GM19324 (cell line): ENCODE data around the gene SMURF2.

Experiments
- ATAC-seq: cut with Tn5 transposase; IDR thresholded peaks from one replicate; pipeline ENCODE4 v1.9.1; 2021; ENCODE audit warnings: mild to moderate bottlenecking, moderate library complexity; ENCODE audit not compliant: unreplicated experiment, low FRiP score

The SMURF2 gene

DNA sequence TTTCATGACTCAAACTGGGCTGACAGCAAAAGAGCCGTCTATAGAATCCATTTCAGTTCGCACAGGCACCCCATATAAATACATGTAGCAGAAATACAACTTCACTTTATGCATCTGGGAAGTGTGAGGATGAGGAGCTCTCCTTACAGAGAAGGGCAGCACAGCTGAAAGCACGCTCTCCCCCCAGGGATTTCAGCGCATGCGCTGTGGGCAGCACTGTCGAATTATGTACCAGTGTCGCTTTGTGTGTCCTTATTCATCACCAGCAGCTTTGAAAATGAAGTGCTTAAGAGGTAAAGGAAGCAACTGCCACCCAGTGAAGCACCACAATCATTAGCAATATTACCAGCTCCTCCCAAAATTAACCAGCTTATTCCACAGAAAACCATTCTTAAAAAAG is 115.4 kb downstream of the SMURF2 start:
- no peak for ATAC-seq

GRCh38 chr17:64544742-64545141 is 117.4 kb downstream of the SMURF2 start:
- ATAC-seq = no peak

- ATAC-seq = no peak
These were observed 121.9 kb downstream of the SMURF2 start for GRCh38 chr17:64540118-64540776.

GRCh38 chr17:64538508-64539130 is 123.5 kb downstream of the SMURF2 start:
- no peak for ATAC-seq

GRCh38 chr17:64537488-64537887 is 124.6 kb downstream of the SMURF2 start:
- ATAC-seq = no peak

DNA sequence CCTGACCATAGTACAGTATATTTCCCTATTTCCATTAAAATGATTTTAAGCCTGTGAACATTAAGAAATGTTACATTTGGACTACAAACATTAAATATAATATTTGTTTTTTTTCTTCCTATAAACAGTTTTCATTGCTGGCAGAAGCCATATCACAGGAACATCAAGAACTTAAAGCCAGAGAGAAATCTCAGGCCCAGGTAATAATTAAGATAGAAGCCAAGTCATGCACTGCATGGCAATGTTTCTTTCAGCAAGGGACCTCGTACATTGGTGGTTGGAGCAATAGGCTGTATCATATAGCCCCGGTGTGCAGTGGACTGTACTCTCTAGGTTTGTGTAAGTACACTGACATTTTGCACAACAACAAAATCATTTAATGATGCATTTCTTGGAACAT is 125.2 kb downstream of the SMURF2 start:
- no peak for ATAC-seq

GRCh38 chr17:64535357-64535756 is 126.8 kb downstream of the SMURF2 start:
- ATAC-seq = no peak

DNA sequence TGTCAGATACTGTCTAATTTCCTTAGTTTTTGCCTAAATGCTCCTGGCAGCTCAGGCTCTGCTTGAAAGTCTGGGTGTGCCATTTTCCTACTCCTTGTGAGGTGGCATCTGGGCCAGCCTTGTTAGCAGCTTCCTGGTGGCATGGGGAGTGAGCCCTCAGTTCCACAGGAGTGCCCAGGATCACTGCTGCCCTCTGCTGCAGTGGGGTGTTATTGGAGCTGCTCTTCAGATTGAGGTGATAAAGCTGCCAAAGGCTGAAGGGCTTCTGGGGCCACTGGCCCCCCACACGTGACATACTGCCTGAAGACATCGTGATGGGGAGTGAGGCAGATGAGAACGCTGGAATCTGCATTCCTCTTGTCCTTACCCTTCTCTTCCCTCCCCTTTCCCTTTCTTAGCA is 127.9 kb downstream of the SMURF2 start:
- no peak for ATAC-seq

- ATAC-seq = no peak
These were observed 128.3 kb downstream of the SMURF2 start for GRCh38 chr17:64533784-64534183.

DNA sequence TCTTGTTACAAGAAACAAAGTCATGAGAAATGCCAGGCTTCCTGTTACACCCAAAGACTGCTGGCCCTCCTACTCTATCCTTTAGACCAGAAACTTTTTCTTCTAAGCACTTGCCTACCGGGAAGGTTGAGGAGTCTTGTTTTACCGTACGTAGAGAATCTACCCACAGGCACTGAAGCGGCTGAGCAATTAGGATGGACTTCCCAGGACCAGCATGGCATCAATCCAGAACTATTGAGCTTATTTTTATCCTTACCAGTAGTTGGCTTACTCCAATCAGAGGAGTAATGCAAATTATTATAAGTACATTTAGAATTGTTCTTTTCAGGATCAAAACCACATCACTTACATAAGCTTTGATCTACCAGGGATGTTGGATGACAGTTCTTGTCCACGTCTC is 129.7 kb downstream of the SMURF2 start:
- ATAC-seq = no peak

- ATAC-seq = no peak
These were observed 130.1 kb downstream of the SMURF2 start for GRCh38 chr17:64531955-64532371.

- no peak for ATAC-seq
These were observed 132.9 kb downstream of the SMURF2 start for GRCh38 chr17:64529221-64529620.

GRCh38 chr17:64527914-64528313 is 134.2 kb downstream of the SMURF2 start:
- no peak for ATAC-seq

GRCh38 chr17:64520359-64520758 is 141.7 kb downstream of the SMURF2 start:
- no peak for ATAC-seq

GRCh38 chr17:64519601-64520000 is 142.5 kb downstream of the SMURF2 start:
- no peak for ATAC-seq

GRCh38 chr17:64515829-64516228 is 146.3 kb downstream of the SMURF2 start:
- no peak for ATAC-seq

DNA sequence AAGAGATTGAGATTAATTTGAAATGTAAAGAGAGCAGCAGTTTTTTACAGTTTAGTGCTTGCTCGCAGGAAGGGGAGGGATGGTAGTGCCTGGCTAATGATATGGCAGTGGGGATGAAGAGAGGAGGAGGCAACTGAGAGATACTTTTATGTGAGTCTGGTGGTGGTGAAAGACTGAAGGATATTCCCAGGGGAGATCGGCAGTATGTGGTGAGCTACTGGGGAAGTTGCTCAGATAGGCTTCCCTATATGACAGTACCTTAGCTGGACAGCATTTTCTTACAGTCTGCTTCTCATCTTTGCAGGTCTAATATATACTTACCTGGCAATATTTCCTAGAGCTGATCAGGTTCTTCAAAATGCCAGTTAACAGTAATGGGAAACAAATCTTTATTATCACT is 146.7 kb downstream of the SMURF2 start:
- ATAC-seq = no peak

GRCh38 chr17:64509179-64509578 is 152.9 kb downstream of the SMURF2 start:
- ATAC-seq = no peak

DNA sequence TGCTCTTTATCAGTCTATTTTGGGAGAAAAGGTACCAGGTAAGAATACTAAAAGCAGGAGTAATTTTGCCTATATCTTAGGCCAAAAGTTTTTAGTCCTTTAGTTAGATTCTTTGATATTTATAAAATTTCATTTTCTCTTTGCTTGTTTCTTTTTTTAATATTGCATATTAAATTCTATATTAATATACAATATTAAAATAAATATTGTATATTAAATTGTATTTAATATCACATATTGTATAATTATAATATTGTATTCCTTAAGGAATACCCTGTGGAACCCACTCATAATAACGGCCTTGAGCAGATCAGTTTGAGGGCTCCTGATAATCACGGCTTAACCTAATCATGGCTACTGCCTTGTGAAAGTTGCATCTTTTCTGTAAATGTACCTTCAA is 153.4 kb downstream of the SMURF2 start:
- ATAC-seq = no peak

DNA sequence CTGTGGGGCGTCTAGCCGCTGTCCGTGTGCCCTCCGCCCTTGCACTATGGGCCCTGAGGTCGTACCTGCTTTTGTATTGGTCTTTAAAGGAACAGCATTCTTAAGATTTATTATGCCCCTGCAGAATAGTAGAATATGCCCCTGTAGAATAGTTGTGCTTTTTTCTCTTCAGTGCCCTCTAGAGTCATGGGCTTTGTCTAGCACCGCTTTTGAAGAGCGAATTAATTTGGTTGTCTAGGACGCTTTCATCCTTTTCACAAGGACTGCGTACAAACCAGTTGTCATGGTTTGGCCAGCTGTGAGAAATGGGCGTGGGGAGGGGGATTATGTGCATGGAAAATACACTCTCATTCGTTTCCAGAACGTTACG is 154.7 kb downstream of the SMURF2 start:
- peak; percentile 7 for ATAC-seq

DNA sequence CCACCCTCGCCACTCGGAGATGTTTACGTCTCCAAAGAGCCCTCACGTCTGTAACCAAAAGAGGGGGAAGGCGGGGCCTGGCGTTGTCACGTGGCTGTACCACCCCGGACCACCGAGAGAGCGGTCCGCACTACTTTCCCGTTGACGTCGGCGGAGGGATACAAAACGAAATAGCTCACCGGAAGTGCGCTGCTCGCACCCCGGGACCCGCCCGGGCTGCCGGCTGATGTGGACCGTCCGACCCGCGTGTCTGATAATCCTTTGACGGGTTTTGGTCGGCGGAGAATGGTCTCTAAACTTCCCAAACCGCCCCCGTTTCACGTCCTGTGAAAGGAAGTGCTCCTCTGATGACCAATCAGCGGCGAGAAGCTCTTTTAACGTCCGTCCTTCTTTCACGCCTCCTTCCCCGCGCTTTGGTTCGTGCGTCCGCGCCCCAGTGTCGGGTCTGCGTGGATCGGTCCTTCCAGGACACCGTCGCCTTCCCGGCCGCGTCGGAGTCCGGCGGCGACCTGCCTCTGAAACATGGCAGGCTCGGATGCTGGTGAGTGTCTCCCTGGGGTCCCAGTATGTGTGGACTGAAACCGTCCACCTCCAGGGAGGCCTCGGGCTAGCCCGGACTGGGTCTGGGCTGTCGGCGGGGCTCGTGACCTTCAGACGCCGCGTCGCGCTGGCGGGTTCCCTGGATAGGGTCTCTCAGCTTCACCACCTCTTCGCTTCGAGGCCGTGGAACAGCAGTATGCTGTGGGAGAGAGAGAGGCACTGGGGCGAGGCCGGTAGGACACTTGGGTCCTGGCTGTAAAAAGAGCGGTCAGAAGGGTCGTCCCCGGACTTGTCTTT is 155.3 kb downstream of the SMURF2 start, which contains the start of gene CEP95:
CEP95 (plus strand) TSS at position 402 of the 837 bp plus-strand sequence; CDS start at position 523, 121 bp downstream.
- peak; percentile 74 for ATAC-seq
